Central memory CD8-positive, alpha-beta T cell (primary cell): ENCODE data around the gene TMTC3.

Source experiments
- ATAC-seq: fragments of 150-1000 bp; cut with Tn5 transposase; replicated peaks from 2 replicates; pipeline ENCODE4 v1.10.0; 2022; ENCODE audit warnings: mild to moderate bottlenecking, moderate FRiP score, moderate number of reproducible peaks; ENCODE audit not compliant: poor library complexity, severe bottlenecking; ENCODE audit errors: extremely low read depth
- DNase-seq, 2 donors: peaks; one replicate each; pipeline ENCODE4 v3.0.0; 2021; ENCODE audit warnings: low spot score in 2 of 2
- H3K27ac Mint-ChIP-seq: one replicate; pipeline ENCODE4 v1.8.0; 2022; ENCODE audit warnings: low read depth, mild to moderate bottlenecking, moderate library complexity, mixed read lengths
- H3K27me3 Mint-ChIP-seq: one replicate; pipeline ENCODE4 v1.8.0; 2022; ENCODE audit warnings: mixed read lengths
- H3K36me3 Mint-ChIP-seq: one replicate; pipeline ENCODE4 v1.8.0; 2022; ENCODE audit warnings: mild to moderate bottlenecking, moderate library complexity, mixed read lengths; ENCODE audit not compliant: insufficient read depth
- H3K4me1 Mint-ChIP-seq: one replicate; pipeline ENCODE4 v1.8.0; 2022; ENCODE audit warnings: mixed read lengths
- H3K4me3 Mint-ChIP-seq: one replicate; pipeline ENCODE4 v1.8.0; 2022; ENCODE audit warnings: mild to moderate bottlenecking, moderate library complexity, mixed read lengths
- H3K9me3 Mint-ChIP-seq: one replicate; pipeline ENCODE4 v1.8.0; 2022; ENCODE audit warnings: mixed read lengths

TMTC3 gene

DNA sequence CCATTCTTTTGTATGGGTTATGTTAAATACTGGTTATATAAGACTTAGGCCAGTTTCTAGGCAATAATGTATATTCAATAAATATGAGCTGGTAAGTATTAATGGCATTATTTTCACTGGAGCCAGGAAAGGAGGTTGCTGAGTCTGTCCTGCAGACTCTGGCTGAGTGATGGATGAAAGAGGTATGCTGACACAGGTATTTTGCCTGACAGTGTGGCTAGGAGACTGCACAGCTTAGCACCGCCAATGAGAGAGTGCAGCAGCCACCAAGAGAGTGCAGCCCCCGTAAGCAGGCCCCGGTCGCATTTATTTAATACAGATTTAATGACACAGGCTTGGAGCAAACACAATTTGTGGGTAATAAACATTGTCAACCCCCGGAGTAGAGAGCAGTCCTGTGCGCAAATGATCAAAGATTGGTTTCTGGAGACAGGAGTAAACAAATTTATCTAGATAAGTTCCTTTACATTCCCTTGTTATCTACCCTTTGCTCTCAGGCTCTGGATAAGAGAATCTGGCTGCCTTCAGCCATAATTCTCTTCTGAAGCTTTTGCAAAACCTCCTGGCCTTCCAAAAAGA lies 37.4 kb downstream of the TMTC3 start:
- H3K4me3 Mint-ChIP-seq, result no peak overlapping the region
- H3K36me3 Mint-ChIP-seq, result peaks cover 20% of the 10 kb centered on the region

DNA sequence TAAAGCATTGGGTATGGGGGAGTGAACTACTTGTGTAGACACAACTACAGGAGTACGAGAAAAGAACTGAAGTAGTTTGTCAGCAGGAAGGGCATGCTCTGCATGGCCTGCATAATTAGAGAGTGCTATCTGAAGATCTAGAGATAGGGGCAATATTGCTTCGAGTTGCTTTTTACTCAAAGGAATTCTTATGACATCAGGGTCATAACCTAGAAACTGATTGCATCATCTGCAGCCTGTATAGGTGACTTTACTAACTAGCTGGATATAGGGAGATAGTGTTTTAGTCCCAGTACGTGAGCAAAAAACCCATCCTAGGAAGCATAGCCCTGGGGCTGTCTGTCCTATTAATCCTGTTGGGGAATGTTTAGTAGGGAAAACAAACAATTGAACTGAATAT lies 39.8 kb downstream of the TMTC3 start:
- ATAC-seq, result no peak
- no peaks in the 10 kb centered on the region for H3K27me3 Mint-ChIP-seq
- H3K36me3 Mint-ChIP-seq, result peaks cover 13% of the 10 kb centered on the region
- no peaks in the 10 kb centered on the region for H3K9me3 Mint-ChIP-seq
- no peak overlapping the region for H3K27ac Mint-ChIP-seq
- no peak for DNase-seq
- no peak overlapping the region for H3K4me3 Mint-ChIP-seq
- H3K4me1 Mint-ChIP-seq, result no peaks in the 10 kb centered on the region

More for the DNA sequence above, 37.4 kb downstream of the TMTC3 start:
- H3K4me1 Mint-ChIP-seq, result no peaks in the 10 kb centered on the region
- DNase-seq (no peak), ATAC-seq (no peak)
- no peaks in the 10 kb centered on the region for H3K9me3 Mint-ChIP-seq
- H3K27me3 Mint-ChIP-seq, result no peaks in the 10 kb centered on the region
- no peak overlapping the region for H3K27ac Mint-ChIP-seq

DNA sequence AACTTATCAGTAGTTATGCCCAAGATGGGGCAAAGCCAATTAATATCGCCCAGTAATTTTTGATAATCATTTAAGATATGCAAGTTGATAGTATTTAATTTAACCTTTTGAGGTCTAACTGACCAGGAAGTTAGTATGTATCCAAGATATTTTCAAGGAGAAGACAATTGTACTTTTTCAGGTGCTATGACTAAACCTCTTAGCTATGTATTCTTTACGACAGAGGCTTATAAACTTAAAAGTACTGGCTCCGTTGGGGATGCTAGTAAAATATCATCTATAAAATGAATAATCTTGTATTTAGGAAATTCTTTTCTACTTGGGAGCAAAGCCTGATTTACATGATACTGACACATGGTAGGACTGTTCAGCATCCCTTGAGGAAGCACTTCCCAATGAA lies 40.3 kb downstream of the TMTC3 start:
- Mint-ChIP-seq H3K4me3 (no peak overlapping the region), H3K27ac (no peak overlapping the region), H3K4me1 (no peaks in the 10 kb centered on the region), H3K36me3 (peaks cover 11% of the 10 kb centered on the region), H3K9me3 (no peaks in the 10 kb centered on the region), H3K27me3 (no peaks in the 10 kb centered on the region)
- DNase-seq (no peak), ATAC-seq (no peak)

DNA sequence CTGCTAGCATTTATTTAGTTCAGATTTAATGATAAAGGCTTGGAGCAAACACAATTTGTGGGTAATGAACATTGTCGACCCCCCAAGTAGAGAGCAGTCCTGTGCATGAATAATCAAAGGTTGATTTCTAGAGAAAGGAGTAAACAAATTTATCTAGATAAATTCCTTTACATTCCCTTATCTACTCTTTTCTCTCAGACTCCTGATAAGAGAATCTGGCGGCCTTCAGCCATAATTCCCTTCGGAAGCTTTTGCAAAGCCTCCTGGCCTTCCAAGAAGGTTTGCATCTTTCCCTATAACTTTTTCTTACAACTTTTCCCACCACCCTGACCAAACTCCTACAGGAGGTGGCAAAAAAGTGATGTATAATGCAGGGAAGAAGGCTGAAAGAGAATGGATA lies 42.1 kb downstream of the TMTC3 start:
- DNase-seq, result no peak
- no peak for ATAC-seq
- no peak overlapping the region for H3K4me3 Mint-ChIP-seq
- no peak overlapping the region for H3K27ac Mint-ChIP-seq
- H3K36me3 Mint-ChIP-seq, result peaks cover 11% of the 10 kb centered on the region
- no peaks in the 10 kb centered on the region for H3K4me1 Mint-ChIP-seq
- H3K9me3 Mint-ChIP-seq, result no peaks in the 10 kb centered on the region
- H3K27me3 Mint-ChIP-seq, result no peaks in the 10 kb centered on the region

DNA sequence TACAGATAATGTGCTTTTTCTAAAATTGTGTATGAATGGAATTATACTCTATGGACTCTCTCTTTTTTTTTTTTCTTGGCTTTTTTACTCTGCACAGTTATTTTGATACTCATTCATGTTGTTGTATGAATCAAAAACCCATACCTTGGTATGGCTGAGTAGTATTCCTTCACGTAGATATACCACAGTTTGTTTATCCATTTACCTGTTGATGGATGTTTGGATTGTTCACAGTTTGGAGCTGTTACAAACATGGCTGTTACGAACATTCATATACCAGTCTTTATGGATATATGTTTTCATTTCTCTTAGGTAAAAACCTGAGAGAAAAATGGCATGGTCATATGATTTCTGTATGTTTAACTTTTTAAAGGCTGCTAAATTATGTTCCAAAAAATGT lies 43.2 kb downstream of the TMTC3 start:
- no peaks in the 10 kb centered on the region for H3K27me3 Mint-ChIP-seq
- H3K9me3 Mint-ChIP-seq, result no peaks in the 10 kb centered on the region
- H3K36me3 Mint-ChIP-seq, result peaks cover 6% of the 10 kb centered on the region
- H3K27ac Mint-ChIP-seq, result no peak overlapping the region
- DNase-seq, result no peak
- H3K4me3 Mint-ChIP-seq, result no peak overlapping the region
- H3K4me1 Mint-ChIP-seq, result no peaks in the 10 kb centered on the region
- no peak for ATAC-seq

DNA sequence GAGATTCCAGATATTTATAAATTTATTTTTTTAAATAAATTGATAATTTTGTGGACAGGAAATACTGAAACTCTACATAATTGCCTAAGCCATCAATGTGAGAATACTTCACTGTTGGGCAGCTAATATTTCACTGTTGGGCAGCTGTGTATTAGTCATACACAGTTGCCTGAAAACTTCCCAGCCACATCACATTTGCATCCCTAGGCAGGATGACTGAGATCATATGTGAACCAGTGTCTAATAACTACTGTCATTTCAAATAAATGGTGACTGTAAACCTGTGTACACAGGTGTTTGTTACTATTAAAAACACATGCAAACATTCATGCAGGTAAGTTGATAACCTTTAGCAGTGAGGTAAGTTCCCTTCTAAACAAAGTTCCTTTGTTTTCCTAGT lies 43.9 kb downstream of the TMTC3 start:
- DNase-seq, result no peak
- ATAC-seq, result no peak
- Mint-ChIP-seq H3K4me1 (no peaks in the 10 kb centered on the region), H3K9me3 (no peaks in the 10 kb centered on the region), H3K4me3 (no peak overlapping the region), H3K27me3 (no peaks in the 10 kb centered on the region), H3K27ac (no peak overlapping the region), H3K36me3 (peaks cover 7% of the 10 kb centered on the region)

DNA sequence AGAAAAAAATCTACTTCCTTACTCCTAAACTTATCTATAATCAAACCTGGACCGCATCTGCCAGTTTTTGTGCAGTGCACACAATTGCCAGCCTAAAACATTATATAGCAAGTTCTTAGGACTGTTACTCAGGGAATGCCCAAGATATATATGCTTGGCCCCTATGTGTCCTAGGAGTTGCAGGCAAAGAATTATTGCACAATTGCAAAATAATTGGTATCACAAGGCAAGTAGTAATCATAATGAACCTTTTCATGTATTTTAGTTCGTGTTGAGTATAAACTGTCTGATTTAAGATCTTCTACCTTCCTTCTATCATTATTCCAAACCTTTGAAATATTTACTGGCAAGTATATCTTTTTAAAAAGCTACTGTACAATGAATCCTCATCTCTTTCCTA lies 45.5 kb downstream of the TMTC3 start:
- Mint-ChIP-seq H3K27ac (no peak overlapping the region), H3K4me1 (no peaks in the 10 kb centered on the region), H3K27me3 (no peaks in the 10 kb centered on the region), H3K36me3 (peaks cover 4% of the 10 kb centered on the region), H3K9me3 (no peaks in the 10 kb centered on the region), H3K4me3 (no peak overlapping the region)
- ATAC-seq, result no peak
- no peak for DNase-seq

DNA sequence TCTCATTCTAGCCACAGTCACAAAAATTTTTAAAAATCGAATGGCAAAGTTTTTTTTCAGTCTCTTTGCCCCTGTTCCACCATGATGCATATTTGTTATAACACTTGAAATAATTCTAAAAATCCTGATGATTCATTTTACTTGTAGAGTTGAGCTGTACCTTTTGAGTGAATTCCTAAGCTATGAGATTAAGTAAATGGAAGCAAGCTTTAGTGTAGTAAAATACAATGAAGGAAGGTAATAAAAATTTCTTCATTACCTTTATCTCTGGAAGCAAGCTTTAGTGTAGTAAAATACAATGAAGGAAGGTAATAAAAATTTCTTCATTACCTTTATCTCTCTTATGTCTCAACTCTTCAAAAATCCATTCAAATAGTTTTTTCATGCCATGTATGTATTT lies 46.1 kb downstream of the TMTC3 start:
- H3K4me3 Mint-ChIP-seq, result no peak overlapping the region
- DNase-seq (no peak), ATAC-seq (no peak)
- H3K27me3 Mint-ChIP-seq, result no peaks in the 10 kb centered on the region
- H3K36me3 Mint-ChIP-seq, result peaks cover 4% of the 10 kb centered on the region
- no peaks in the 10 kb centered on the region for H3K9me3 Mint-ChIP-seq
- H3K27ac Mint-ChIP-seq, result no peak overlapping the region
- no peaks in the 10 kb centered on the region for H3K4me1 Mint-ChIP-seq

DNA sequence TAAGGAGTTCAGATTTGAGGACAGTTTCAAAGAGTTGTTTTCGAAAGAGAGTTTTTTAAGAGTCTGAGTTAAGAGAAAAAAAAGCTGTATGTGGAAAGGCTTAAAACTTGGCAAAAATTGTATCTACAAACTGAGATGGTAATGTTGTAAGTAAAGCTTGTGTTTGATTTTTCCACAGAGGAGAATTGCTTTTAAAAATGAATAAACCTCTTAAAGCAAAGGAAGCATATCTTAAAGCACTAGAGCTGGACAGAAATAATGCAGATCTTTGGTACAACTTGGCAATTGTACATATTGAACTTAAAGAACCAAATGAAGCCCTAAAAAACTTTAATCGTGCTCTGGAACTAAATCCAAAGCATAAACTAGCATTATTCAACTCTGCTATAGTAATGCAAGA lies 50.3 kb downstream of the TMTC3 start:
- ATAC-seq, result no peak
- H3K36me3 Mint-ChIP-seq, result peaks cover 18% of the 10 kb centered on the region
- H3K27ac Mint-ChIP-seq, result no peak overlapping the region
- no peak overlapping the region for H3K4me3 Mint-ChIP-seq
- DNase-seq, result no peak
- H3K27me3 Mint-ChIP-seq, result no peaks in the 10 kb centered on the region
- no peaks in the 10 kb centered on the region for H3K9me3 Mint-ChIP-seq
- no peaks in the 10 kb centered on the region for H3K4me1 Mint-ChIP-seq

DNA sequence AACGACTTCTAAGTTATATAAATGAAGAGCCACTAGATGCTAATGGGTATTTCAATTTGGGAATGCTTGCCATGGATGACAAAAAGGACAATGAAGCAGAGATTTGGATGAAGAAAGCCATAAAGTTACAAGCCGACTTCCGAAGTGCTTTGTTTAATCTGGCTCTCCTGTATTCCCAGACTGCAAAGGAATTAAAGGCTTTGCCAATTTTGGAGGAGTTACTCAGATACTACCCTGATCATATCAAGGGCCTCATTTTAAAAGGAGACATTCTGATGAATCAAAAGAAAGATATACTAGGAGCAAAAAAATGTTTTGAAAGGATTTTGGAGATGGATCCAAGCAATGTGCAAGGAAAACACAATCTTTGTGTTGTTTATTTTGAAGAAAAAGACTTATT lies 52.8 kb downstream of the TMTC3 start:
- ATAC-seq (no peak), DNase-seq (no peak)
- Mint-ChIP-seq H3K9me3 (no peaks in the 10 kb centered on the region), H3K27me3 (no peaks in the 10 kb centered on the region), H3K27ac (no peak overlapping the region), H3K4me3 (no peak overlapping the region), H3K36me3 (peaks cover 21% of the 10 kb centered on the region), H3K4me1 (no peaks in the 10 kb centered on the region)

DNA sequence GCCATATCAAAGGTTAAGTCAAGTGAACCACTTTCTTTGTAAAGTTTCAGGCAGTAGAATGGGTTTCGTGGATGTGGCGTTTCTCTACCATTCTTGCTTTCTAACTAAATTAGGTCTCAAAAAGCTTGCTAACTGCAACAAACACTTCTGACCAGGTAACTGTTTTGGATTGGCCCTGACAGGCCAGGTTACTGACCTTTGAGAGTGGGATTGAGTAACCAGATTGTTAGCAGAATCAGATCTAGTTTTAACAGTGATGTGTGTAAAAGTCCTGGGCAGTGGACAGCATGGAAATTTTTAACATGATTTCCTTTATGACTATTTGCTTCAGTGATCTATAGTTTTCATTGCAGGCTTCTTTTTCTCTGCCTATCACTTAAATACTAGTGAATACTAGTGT lies 57.9 kb downstream of the TMTC3 start:
- ATAC-seq (no peak), DNase-seq (no peak)
- H3K4me1 Mint-ChIP-seq, result no peaks in the 10 kb centered on the region
- H3K4me3 Mint-ChIP-seq, result no peak overlapping the region
- peaks cover 9% of the 10 kb centered on the region for H3K36me3 Mint-ChIP-seq
- no peaks in the 10 kb centered on the region for H3K27me3 Mint-ChIP-seq
- H3K27ac Mint-ChIP-seq, result no peak overlapping the region
- H3K9me3 Mint-ChIP-seq, result no peaks in the 10 kb centered on the region

DNA sequence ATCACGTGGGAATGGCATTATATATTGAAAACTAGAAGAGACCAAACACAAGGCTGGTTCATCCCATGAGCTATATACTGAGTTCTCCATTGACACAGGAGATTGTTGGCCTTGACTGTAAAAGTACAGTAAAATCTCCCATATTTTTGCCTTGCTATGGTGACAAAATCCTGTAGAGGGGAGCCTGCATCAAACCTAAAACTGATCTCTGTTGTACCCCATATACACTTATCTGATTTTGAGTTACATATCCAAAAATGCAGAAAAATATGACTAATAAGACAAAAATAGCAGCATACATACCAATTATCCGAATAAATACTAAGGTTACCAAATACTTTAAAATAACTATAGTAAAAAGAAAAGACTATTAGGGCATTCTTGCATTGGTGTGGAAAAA lies 60.4 kb downstream of the TMTC3 start:
- Mint-ChIP-seq H3K36me3 (peaks cover 4% of the 10 kb centered on the region), H3K4me3 (no peak overlapping the region), H3K27me3 (no peaks in the 10 kb centered on the region), H3K9me3 (peaks cover 5% of the 10 kb centered on the region), H3K27ac (no peak overlapping the region), H3K4me1 (no peaks in the 10 kb centered on the region)
- no peak for DNase-seq
- ATAC-seq, result no peak

DNA sequence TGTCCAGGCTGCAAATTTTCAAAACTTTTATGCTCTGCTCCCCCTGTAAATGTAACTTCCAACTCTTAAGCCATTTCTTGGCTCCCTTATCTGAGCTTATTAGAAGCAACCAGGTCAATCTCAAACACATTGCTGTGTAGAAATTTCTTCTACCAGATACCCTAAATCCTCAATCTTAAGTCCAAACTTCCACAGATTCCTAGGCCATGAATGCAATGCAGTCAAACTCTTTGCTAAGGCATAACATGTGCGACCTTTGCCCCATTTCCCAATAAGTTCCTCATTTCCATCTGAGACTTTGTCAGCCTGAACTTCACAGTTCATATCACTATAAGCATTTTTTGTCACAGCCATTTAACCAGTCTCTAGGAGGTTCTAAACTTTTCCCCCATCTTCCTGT lies 64.5 kb downstream of the TMTC3 start:
- Mint-ChIP-seq H3K27me3 (no peaks in the 10 kb centered on the region), H3K4me3 (no peak overlapping the region), H3K4me1 (no peaks in the 10 kb centered on the region), H3K9me3 (peaks cover 17% of the 10 kb centered on the region), H3K36me3 (peaks cover 2% of the 10 kb centered on the region), H3K27ac (no peak overlapping the region)
- ATAC-seq, result no peak
- no peak for DNase-seq
